GM21576 (cell line): ENCODE measurements around the gene CATSPER1.

Experiments
- ATAC-seq: cut with Tn5 transposase; IDR thresholded peaks from one replicate; pipeline ENCODE4 v1.9.1; 2021; ENCODE audit warnings: mild to moderate bottlenecking, moderate library complexity; ENCODE audit not compliant: unreplicated experiment

Gene CATSPER1

GRCh38 chr11:65973439-65974110 is 52.7 kb downstream of the CATSPER1 start:
- no peak for ATAC-seq

DNA sequence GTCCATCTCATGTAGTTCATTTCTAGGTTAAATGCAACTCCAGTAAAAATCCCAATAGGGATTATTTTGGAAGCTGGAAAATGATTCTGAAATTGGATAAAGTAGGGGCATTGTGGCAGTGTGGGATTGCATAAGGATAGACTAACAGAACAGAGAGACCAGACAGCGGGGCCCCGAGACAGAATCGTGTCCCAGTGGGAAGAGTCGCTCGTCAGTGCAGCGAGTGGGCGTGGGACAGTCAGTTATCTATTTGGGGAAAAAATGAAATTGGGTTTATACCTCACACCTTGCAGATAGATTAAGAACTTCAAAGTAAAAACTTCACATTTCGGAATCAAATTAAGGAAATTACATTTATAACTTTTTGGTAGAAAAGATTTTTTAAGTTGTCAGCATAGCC is 54.2 kb downstream of the CATSPER1 start:
- no peak for ATAC-seq

- ATAC-seq: no peak
These were observed 57.4 kb downstream of the CATSPER1 start for GRCh38 chr11:65968600-65969482.

DNA sequence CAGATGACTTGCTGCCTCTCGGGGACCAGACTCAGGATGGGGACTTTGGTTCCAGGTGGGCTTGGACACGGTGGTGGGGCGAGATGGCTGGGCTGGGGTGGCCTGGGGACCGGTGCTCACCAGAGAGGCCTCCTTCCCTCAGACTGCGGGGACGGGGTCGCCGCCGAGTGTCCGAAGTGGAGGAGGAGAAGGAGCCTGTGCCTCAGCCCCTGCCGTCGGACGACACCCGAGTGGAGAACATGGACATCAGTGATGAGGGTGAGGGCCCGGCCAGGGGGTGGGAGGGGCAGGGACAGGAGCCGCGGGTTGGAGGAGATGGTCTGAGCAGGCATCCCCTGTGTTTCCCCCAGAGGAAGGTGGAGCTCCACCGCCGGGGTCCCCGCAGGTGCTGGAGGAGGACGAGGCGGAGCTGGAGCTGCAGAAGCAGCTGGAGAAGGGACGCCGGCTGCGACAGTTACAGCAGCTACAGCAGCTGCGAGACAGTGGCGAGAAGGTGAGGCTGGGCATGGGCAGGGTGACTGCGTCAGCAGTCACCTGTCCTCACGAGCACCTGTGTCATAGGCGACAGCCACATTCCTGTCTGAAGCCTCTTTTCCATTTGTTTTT is 58.8 kb downstream of the CATSPER1 start:
- ATAC-seq: no peak
